Neuronal stem cell (in vitro differentiated cells): Measurements from ENCODE around the gene RGS11.

Experiments
- DNase-seq: peaks from one replicate; pipeline ENCODE4 v3.0.0-alpha.2; 2013; ENCODE audit warnings: low spot score
- H2AFZ ChIP-seq: one replicate; pipeline ENCODE4 v1.6.1; 2013; ENCODE audit warnings: mild to moderate bottlenecking, low read length, inconsistent platforms
- H2AK5ac ChIP-seq: 2 replicates; pipeline ENCODE4 v1.6.1; 2013; ENCODE audit warnings: low read depth, mild to moderate bottlenecking, inconsistent platforms, low read length, moderate library complexity, mixed read lengths
- H2BK120ac ChIP-seq: 2 replicates; pipeline ENCODE4 v1.6.1; 2013; ENCODE audit warnings: low read depth, mild to moderate bottlenecking, inconsistent platforms, low read length, moderate library complexity, mixed read lengths
- H2BK12ac ChIP-seq: one replicate; pipeline ENCODE4 v1.6.1; 2013; ENCODE audit warnings: low read length, inconsistent platforms
- H2BK15ac ChIP-seq: 2 replicates; pipeline ENCODE4 v1.6.1; 2013; ENCODE audit warnings: mild to moderate bottlenecking, low read length, inconsistent platforms, mixed read lengths
- H2BK5ac ChIP-seq: one replicate; pipeline ENCODE4 v1.6.1; 2013; ENCODE audit warnings: inconsistent platforms, mild to moderate bottlenecking, low read length, moderate library complexity
- H3K14ac ChIP-seq: one replicate; pipeline ENCODE4 v1.6.1; 2013; ENCODE audit warnings: low read length, inconsistent platforms
- H3K18ac ChIP-seq: 2 replicates; pipeline ENCODE4 v1.6.1; 2013; ENCODE audit warnings: low read length, inconsistent platforms
- H3K23ac ChIP-seq: 2 replicates; pipeline ENCODE4 v1.6.1; 2013; ENCODE audit warnings: low read depth, mild to moderate bottlenecking, mixed read lengths, low read length, inconsistent platforms; ENCODE audit not compliant: poor library complexity
- H3K27ac ChIP-seq: replicated peaks from 3 replicates; pipeline ENCODE4 v1.5.1; 2013; ENCODE audit warnings: low read length, inconsistent platforms
- H3K27me3 ChIP-seq, 3 experiments: 2 replicates each; pipeline ENCODE4 v1.6.1; 2013; ENCODE audit warnings: low read length in 3 of 3, mild to moderate bottlenecking in 2 of 3, inconsistent platforms in 1 of 3, low read depth in 1 of 3, mixed read lengths in 1 of 3, moderate library complexity in 1 of 3; ENCODE audit not compliant: control insufficient read depth in 3 of 3, insufficient read depth in 3 of 3
- H3K36me3 ChIP-seq, 2 donors: replicated peaks in 1 of 2; 2 replicates each; pipeline ENCODE4 v1.6.1; 2013; ENCODE audit warnings: low read length in 2 of 2; ENCODE audit not compliant: control insufficient read depth in 2 of 2, insufficient read depth in 2 of 2
- H3K4ac ChIP-seq: 2 replicates; pipeline ENCODE4 v1.6.1; 2013; ENCODE audit warnings: inconsistent platforms, mild to moderate bottlenecking, low read length, moderate library complexity
- H3K4me1 ChIP-seq, 2 donors: 1 replicate in 1 of 2; 2 replicates in 1 of 2; pipeline ENCODE4 v1.6.1; 2013; ENCODE audit warnings: low read length in 2 of 2, low read depth in 1 of 2; ENCODE audit not compliant: control insufficient read depth in 2 of 2, insufficient read depth in 1 of 2
- H3K4me2 ChIP-seq: one replicate; pipeline ENCODE4 v1.6.1; 2013; ENCODE audit warnings: mild to moderate bottlenecking, low read length, inconsistent platforms; ENCODE audit not compliant: insufficient read depth, poor library complexity, severe bottlenecking
- H3K4me3 ChIP-seq, 2 donors: 2 replicates each; pipeline ENCODE4 v1.5.1; 2013; ENCODE audit warnings: low read length in 2 of 2, mild to moderate bottlenecking in 2 of 2, inconsistent platforms in 1 of 2, moderate library complexity in 1 of 2
- H3K79me1 ChIP-seq: one replicate; pipeline ENCODE4 v1.6.1; 2013; ENCODE audit warnings: low read depth, mild to moderate bottlenecking, inconsistent platforms, low read length, moderate library complexity
- H3K9ac ChIP-seq: one replicate; pipeline ENCODE4 v1.6.1; 2013; ENCODE audit warnings: mild to moderate bottlenecking, low read depth, low read length, inconsistent platforms; ENCODE audit not compliant: poor library complexity
- H3K9me3 ChIP-seq, 2 donors: replicated peaks in 1 of 2; 2 replicates each; pipeline versions ENCODE3 to v1.6.1; 2013; ENCODE audit warnings: low read length in 2 of 2, mild to moderate bottlenecking in 2 of 2, inconsistent platforms in 1 of 2, low read depth in 1 of 2, mixed read lengths in 1 of 2, moderate library complexity in 1 of 2; ENCODE audit not compliant: control insufficient read depth in 2 of 2, insufficient read depth in 1 of 2
- H4K8ac ChIP-seq: one replicate; pipeline ENCODE4 v1.6.1; 2013; ENCODE audit warnings: low read depth, mild to moderate bottlenecking, inconsistent platforms, low read length, moderate library complexity
- H4K91ac ChIP-seq: one replicate; pipeline ENCODE4 v1.6.1; 2013; ENCODE audit warnings: low read length, low read depth, mild to moderate bottlenecking, inconsistent platforms; ENCODE audit not compliant: poor library complexity
- WGBS, 2 donors: extraction: QIAGEN DNeasy Blood & Tissue Kit; methylation state at CpG; one replicate each; pipeline ENCODE4 v1.1.7; 2013; ENCODE audit warnings: missing lambda C conversion rate in 2 of 2, mixed read lengths in 1 of 2; ENCODE audit not compliant: insufficient read length in 2 of 2, insufficient replicate concordance in 1 of 2; ENCODE audit errors: extremely low coverage in 2 of 2; 5-methylcytosine and 5-hydroxymethylcytosine counted together

The RGS11 gene

GRCh38 chr16:252366-253337, 23.1 kb downstream of the RGS11 start:
- no peak for DNase-seq
- Histone ChIP-seq H3K27me3 (peaks cover 0 to 2% (median 0%) of the 10 kb centered on the region in 3 experiments), H2BK5ac (no peak overlapping the region), H3K23ac (no peak overlapping the region), H3K4me2 (no peak overlapping the region), H3K79me1 (peaks cover 8% of the 10 kb centered on the region), H2BK120ac (no peak overlapping the region), H3K4me1 (peaks cover 0 to 2% of the 10 kb centered on the region in 2 donors), H3K36me3 (peaks cover 19 to 78% of the 10 kb centered on the region in 2 donors), H3K4me3 (no peak overlapping the region), H2AK5ac (no peak overlapping the region), H2AFZ (no peak overlapping the region), H2BK12ac (no peak overlapping the region), H3K9me3 (no peaks in the 10 kb centered on the region), H2BK15ac (no peak overlapping the region), H4K8ac (no peak overlapping the region), H3K14ac (no peak overlapping the region), H3K27ac (no peak overlapping the region), H3K9ac (no peak overlapping the region), H3K4ac (no peak overlapping the region), H3K18ac (no peak overlapping the region), H4K91ac (no peak overlapping the region)
- no CpG with 5 or more reads among the region's 30 CpGs for WGBS, 2 donors

GRCh38 chr16:249431-249830, 26.3 kb downstream of the RGS11 start:
- Histone ChIP-seq H3K36me3 (peaks cover 13 to 56% of the 10 kb centered on the region in 2 donors), H4K91ac (no peak overlapping the region), H2BK12ac (no peak overlapping the region), H3K4me3 (peak overlapping the region in 1 of 2 donors; percentile 1), H3K14ac (peak overlapping the region; percentile 38), H2BK120ac (no peak overlapping the region), H3K27me3 (peaks cover 0 to 2% (median 0%) of the 10 kb centered on the region in 3 experiments), H4K8ac (no peak overlapping the region), H3K18ac (no peak overlapping the region), H3K9me3 (no peaks in the 10 kb centered on the region), H2AK5ac (no peak overlapping the region), H3K4me2 (no peak overlapping the region), H3K27ac (no peak overlapping the region), H3K23ac (peak overlapping the region; percentile 52), H3K4me1 (peaks cover 0 to 2% of the 10 kb centered on the region in 2 donors), H2BK5ac (no peak overlapping the region), H3K9ac (no peak overlapping the region), H2BK15ac (no peak overlapping the region), H3K4ac (no peak overlapping the region), H2AFZ (no peak overlapping the region), H3K79me1 (peaks cover 7% of the 10 kb centered on the region)
- no peak for DNase-seq
- no CpG with 5 or more reads among the region's 12 CpGs for WGBS, 2 donors

- no peak overlapping the region for H3K23ac ChIP-seq
- no peak overlapping the region for H2AK5ac ChIP-seq
- H2BK5ac ChIP-seq: no peak overlapping the region
- no peaks in the 10 kb centered on the region for H3K9me3 ChIP-seq
- peaks cover 5 to 35% of the 10 kb centered on the region in 2 donors for H3K36me3 ChIP-seq
- H4K8ac ChIP-seq: no peak overlapping the region
- H3K4ac ChIP-seq: no peak overlapping the region
- H4K91ac ChIP-seq: no peak overlapping the region
- peaks cover 0 to 2% (median 0%) of the 10 kb centered on the region in 3 experiments for H3K27me3 ChIP-seq
- no peak overlapping the region for H3K14ac ChIP-seq
- H2BK12ac ChIP-seq: no peak overlapping the region
- peaks cover 8% of the 10 kb centered on the region for H3K79me1 ChIP-seq
- H3K18ac ChIP-seq: no peak overlapping the region
- H2AFZ ChIP-seq: no peak overlapping the region
- no peak overlapping the region for H3K4me2 ChIP-seq
- no peak overlapping the region for H3K27ac ChIP-seq
- H3K9ac ChIP-seq: no peak overlapping the region
- peaks cover 0 to 2% of the 10 kb centered on the region in 2 donors for H3K4me1 ChIP-seq
- no peak for DNase-seq
- no peak overlapping the region for H3K4me3 ChIP-seq
- H2BK15ac ChIP-seq: no peak overlapping the region
- 100% methylated on average over 1 of the region's 12 CpGs; no CpG with 5 or more reads in 1 of the 2 donors for WGBS, 2 donors
- H2BK120ac ChIP-seq: no peak overlapping the region
Observed at GRCh38 chr16:247027-247426, 28.7 kb downstream of the RGS11 start.

GRCh38 chr16:245105-245504, 30.6 kb downstream of the RGS11 start:
- Histone ChIP-seq H3K23ac (no peak overlapping the region), H3K18ac (no peak overlapping the region)
- WGBS, 2 donors: no CpG with 5 or more reads among the region's 9 CpGs

More at GRCh38 chr16:245105-245504, 30.6 kb downstream of the RGS11 start:
- Histone ChIP-seq H3K9ac (no peak overlapping the region), H4K91ac (no peak overlapping the region), H3K9me3 (no peaks in the 10 kb centered on the region), H3K27ac (no peak overlapping the region), H3K79me1 (peaks cover 16% of the 10 kb centered on the region), H3K4me1 (peaks cover 0 to 2% of the 10 kb centered on the region in 2 donors), H2BK120ac (no peak overlapping the region), H4K8ac (no peak overlapping the region), H3K4ac (no peak overlapping the region), H2BK12ac (no peak overlapping the region), H3K14ac (no peak overlapping the region), H2BK5ac (no peak overlapping the region), H3K27me3 (peaks cover 0 to 2% (median 0%) of the 10 kb centered on the region in 3 experiments), H2AK5ac (no peak overlapping the region), H3K36me3 (peaks cover 5 to 28% of the 10 kb centered on the region in 2 donors), H2BK15ac (no peak overlapping the region), H3K4me2 (no peak overlapping the region), H2AFZ (no peak overlapping the region), H3K4me3 (no peak overlapping the region)
- no peak for DNase-seq
